ENCODE results near the gene DENND5B. TPM values are rescaled to one million over a fixed set of nuclear protein-coding genes. Genes with fewer than 3 reads are reported as not detected.

DENND5B gene
- total RNA-seq, 2 donors from 2014 or later, result 31.2 to 37.3 TPM

- no peak for DNase-seq (ENCODE audit: low spot score)
- Histone ChIP-seq H3K4me3 (no peak overlapping the region), H3K27ac (no peak overlapping the region), H3K36me3 (peaks cover 31% of the 10 kb centered on the region), H3K27me3 (no peaks in the 10 kb centered on the region), H3K4me1 (no peaks in the 10 kb centered on the region), H3K9me3 (no peaks in the 10 kb centered on the region)
- TF ChIP-seq CTCF (IDR thresholded peaks at IDR 0.05), result no peak
Measured at GRCh38 chr12:31423405-31423804, 167.5 kb downstream of the DENND5B start.

- Histone ChIP-seq H3K4me3 (no peak overlapping the region), H3K27ac (no peak overlapping the region), H3K27me3 (no peaks in the 10 kb centered on the region), H3K36me3 (peaks cover 23% of the 10 kb centered on the region), H3K9me3 (no peaks in the 10 kb centered on the region), H3K4me1 (no peaks in the 10 kb centered on the region)
- TF ChIP-seq CTCF (IDR thresholded peaks at IDR 0.05), result no peak
- DNase-seq (ENCODE audit: low spot score), result no peak
Measured at GRCh38 chr12:31412292-31412801, 178.6 kb downstream of the DENND5B start.

GRCh38 chr12:31408763-31409162, 182.2 kb downstream of the DENND5B start:
- no peak overlapping the region for H3K4me3 ChIP-seq
- H3K36me3 ChIP-seq, result peaks cover 23% of the 10 kb centered on the region
- H3K27me3 ChIP-seq, result no peaks in the 10 kb centered on the region
- no peaks in the 10 kb centered on the region for H3K4me1 ChIP-seq
- DNase-seq (ENCODE audit: low spot score), result no peak
- no peaks in the 10 kb centered on the region for H3K9me3 ChIP-seq
- TF ChIP-seq CTCF (IDR thresholded peaks at IDR 0.05), result no peak
- no peak overlapping the region for H3K27ac ChIP-seq

- H3K36me3 ChIP-seq, result peaks cover 11% of the 10 kb centered on the region
Measured at GRCh38 chr12:31407562-31407961, 183.4 kb downstream of the DENND5B start.

GRCh38 chr12:31406345-31406744, 184.6 kb downstream of the DENND5B start:
- Histone ChIP-seq H3K4me1 (no peaks in the 10 kb centered on the region), H3K4me3 (no peak overlapping the region), H3K36me3 (peaks cover 14% of the 10 kb centered on the region), H3K27me3 (no peaks in the 10 kb centered on the region), H3K27ac (no peak overlapping the region), H3K9me3 (no peaks in the 10 kb centered on the region)
- DNase-seq (ENCODE audit: low spot score), result no peak
- no peak for TF ChIP-seq CTCF (IDR thresholded peaks at IDR 0.05)

More at GRCh38 chr12:31407562-31407961, 183.4 kb downstream of the DENND5B start:
- no peak overlapping the region for H3K4me3 ChIP-seq
- no peak for TF ChIP-seq CTCF (IDR thresholded peaks at IDR 0.05)
- H3K27me3 ChIP-seq, result no peaks in the 10 kb centered on the region
- no peak overlapping the region for H3K27ac ChIP-seq
- DNase-seq (ENCODE audit: low spot score), result no peak
- H3K9me3 ChIP-seq, result no peaks in the 10 kb centered on the region
- H3K4me1 ChIP-seq, result no peaks in the 10 kb centered on the region

- DNase-seq (ENCODE audit: low spot score), result no peak
- Histone ChIP-seq H3K4me3 (no peak overlapping the region), H3K27ac (no peak overlapping the region), H3K27me3 (no peaks in the 10 kb centered on the region), H3K4me1 (no peaks in the 10 kb centered on the region), H3K36me3 (peaks cover 24% of the 10 kb centered on the region), H3K9me3 (no peaks in the 10 kb centered on the region)
- no peak for TF ChIP-seq CTCF (IDR thresholded peaks at IDR 0.05)
Measured at GRCh38 chr12:31405021-31405420, 185.9 kb downstream of the DENND5B start.
